Stimulated activated effector memory CD8-positive, alpha-beta T cell treated with anti-CD3 and anti-CD28 coated beads, Interleukin-12 subunit alpha, Interleukin-12 subunit beta, amount 100 ng/mL, for 72 hours (primary cell): ENCODE measurements around the gene TAB2.

ENCODE experiments used
- ATAC-seq: fragments of 150-1000 bp; cut with Tn5 transposase; 2 replicates; pipeline ENCODE4 v1.10.0; 2021
- DNase-seq, 2 donors: peaks; one replicate each; pipeline ENCODE4 v3.0.0; 2021 to 2022; ENCODE audit warnings: low spot score in 2 of 2
- H3K27ac Mint-ChIP-seq: one replicate; pipeline ENCODE4 v1.8.0; 2022; ENCODE audit warnings: mild to moderate bottlenecking, mixed read lengths
- H3K36me3 Mint-ChIP-seq: one replicate; pipeline ENCODE4 v1.8.0; 2022; ENCODE audit warnings: mild to moderate bottlenecking, mixed read lengths
- H3K4me1 Mint-ChIP-seq: one replicate; pipeline ENCODE4 v1.8.0; 2022; ENCODE audit warnings: mixed read lengths
- H3K4me3 Mint-ChIP-seq: one replicate; pipeline ENCODE4 v1.8.0; 2022; ENCODE audit warnings: mild to moderate bottlenecking, mixed read lengths
- H3K9me3 Mint-ChIP-seq: one replicate; pipeline ENCODE4 v1.8.0; 2022; ENCODE audit warnings: mixed read lengths

TAB2 gene

GRCh38 chr6:149423964-149424440 is 106.5 kb downstream of the TAB2 start:
- Mint-ChIP-seq H3K36me3 (peaks cover 5% of the 10 kb centered on the region), H3K4me1 (peaks cover 15% of the 10 kb centered on the region), H3K27ac (peak overlapping the region; percentile 18), H3K4me3 (no peak overlapping the region), H3K9me3 (no peaks in the 10 kb centered on the region)
- ATAC-seq, result no peak
- DNase-seq, result peak in 1 of 2 donors; percentile 46

- Mint-ChIP-seq H3K9me3 (no peaks in the 10 kb centered on the region), H3K27ac (no peak overlapping the region), H3K36me3 (no peaks in the 10 kb centered on the region), H3K4me3 (no peak overlapping the region), H3K4me1 (peaks cover 6% of the 10 kb centered on the region)
- ATAC-seq (no peak), DNase-seq (peak in 1 of 2 donors; percentile 46)
Measured at GRCh38 chr6:149425224-149425623, 107.7 kb downstream of the TAB2 start.

- Mint-ChIP-seq H3K4me3 (no peak overlapping the region), H3K27ac (no peak overlapping the region), H3K36me3 (no peaks in the 10 kb centered on the region), H3K4me1 (peaks cover under 1% of the 10 kb centered on the region), H3K9me3 (no peaks in the 10 kb centered on the region)
- peak in 1 of 2 donors; percentile 45 for DNase-seq
- no peak for ATAC-seq
Measured at GRCh38 chr6:149425754-149426153, 108.2 kb downstream of the TAB2 start.

- Mint-ChIP-seq H3K9me3 (no peaks in the 10 kb centered on the region), H3K36me3 (no peaks in the 10 kb centered on the region), H3K27ac (peak overlapping the region; percentile 44), H3K4me1 (peaks cover 5% of the 10 kb centered on the region), H3K4me3 (no peak overlapping the region)
- DNase-seq (peak in 1 of 2 donors; percentile 43), ATAC-seq (no peak)
Measured at GRCh38 chr6:149428606-149429005, 111.1 kb downstream of the TAB2 start.

GRCh38 chr6:149429427-149430360 is 112.2 kb downstream of the TAB2 start:
- no peaks in the 10 kb centered on the region for H3K36me3 Mint-ChIP-seq
- DNase-seq, result peak in 1 of 2 donors; percentile 38
- H3K27ac Mint-ChIP-seq, result peak overlapping the region; percentile 44

GRCh38 chr6:149431905-149432775 is 114.6 kb downstream of the TAB2 start:
- Mint-ChIP-seq H3K9me3 (no peaks in the 10 kb centered on the region), H3K27ac (no peak overlapping the region), H3K36me3 (no peaks in the 10 kb centered on the region), H3K4me1 (peaks cover 5% of the 10 kb centered on the region), H3K4me3 (peak overlapping the region; percentile 19)
- DNase-seq, result peak; percentile 90 to 97
- ATAC-seq, result peak; percentile 92

More at GRCh38 chr6:149429427-149430360, 112.2 kb downstream of the TAB2 start:
- Mint-ChIP-seq H3K4me3 (no peak overlapping the region), H3K9me3 (no peaks in the 10 kb centered on the region), H3K4me1 (peaks cover 5% of the 10 kb centered on the region)
- ATAC-seq, result no peak

- peak overlapping the region; percentile 63 for H3K27ac Mint-ChIP-seq
- DNase-seq (no peak), ATAC-seq (no peak)
- no peak overlapping the region for H3K4me3 Mint-ChIP-seq
- H3K4me1 Mint-ChIP-seq, result peaks cover 11% of the 10 kb centered on the region
- H3K36me3 Mint-ChIP-seq, result no peaks in the 10 kb centered on the region
- no peaks in the 10 kb centered on the region for H3K9me3 Mint-ChIP-seq
Measured at GRCh38 chr6:149433405-149433804, 115.9 kb downstream of the TAB2 start.

- DNase-seq (no peak), ATAC-seq (no peak)
- no peaks in the 10 kb centered on the region for H3K9me3 Mint-ChIP-seq
- no peaks in the 10 kb centered on the region for H3K36me3 Mint-ChIP-seq
- H3K4me3 Mint-ChIP-seq, result no peak overlapping the region
- peak overlapping the region; percentile 63 for H3K27ac Mint-ChIP-seq
- H3K4me1 Mint-ChIP-seq, result peaks cover 14% of the 10 kb centered on the region
Measured at GRCh38 chr6:149433881-149434280, 116.4 kb downstream of the TAB2 start.

- DNase-seq (no peak), ATAC-seq (no peak)
- Mint-ChIP-seq H3K4me1 (peaks cover 23% of the 10 kb centered on the region), H3K27ac (no peak overlapping the region), H3K36me3 (peaks cover 2% of the 10 kb centered on the region), H3K9me3 (no peaks in the 10 kb centered on the region), H3K4me3 (no peak overlapping the region)
Measured at GRCh38 chr6:149435919-149436586, 118.5 kb downstream of the TAB2 start.

GRCh38 chr6:149436647-149437046 is 119.1 kb downstream of the TAB2 start:
- H3K4me1 Mint-ChIP-seq, result peaks cover 23% of the 10 kb centered on the region

GRCh38 chr6:149437212-149437611 is 119.7 kb downstream of the TAB2 start:
- DNase-seq (no peak), ATAC-seq (no peak)
- peak overlapping the region; percentile 51 for H3K27ac Mint-ChIP-seq
- peaks cover 18% of the 10 kb centered on the region for H3K4me1 Mint-ChIP-seq
- no peaks in the 10 kb centered on the region for H3K9me3 Mint-ChIP-seq
- H3K36me3 Mint-ChIP-seq, result peaks cover 7% of the 10 kb centered on the region
- H3K4me3 Mint-ChIP-seq, result no peak overlapping the region

More at GRCh38 chr6:149436647-149437046, 119.1 kb downstream of the TAB2 start:
- no peaks in the 10 kb centered on the region for H3K9me3 Mint-ChIP-seq
- ATAC-seq (no peak), DNase-seq (no peak)
- H3K4me3 Mint-ChIP-seq, result no peak overlapping the region
- peaks cover 7% of the 10 kb centered on the region for H3K36me3 Mint-ChIP-seq
- no peak overlapping the region for H3K27ac Mint-ChIP-seq

- H3K4me1 Mint-ChIP-seq, result peaks cover 29% of the 10 kb centered on the region
- ATAC-seq (peak; percentile 73), DNase-seq (no peak)
- peaks cover 20% of the 10 kb centered on the region for H3K36me3 Mint-ChIP-seq
- no peak overlapping the region for H3K27ac Mint-ChIP-seq
- no peaks in the 10 kb centered on the region for H3K9me3 Mint-ChIP-seq
- no peak overlapping the region for H3K4me3 Mint-ChIP-seq
Measured at GRCh38 chr6:149438855-149439254, 121.3 kb downstream of the TAB2 start.

- Mint-ChIP-seq H3K36me3 (peaks cover 24% of the 10 kb centered on the region), H3K4me3 (no peak overlapping the region), H3K9me3 (no peaks in the 10 kb centered on the region), H3K4me1 (peaks cover 32% of the 10 kb centered on the region), H3K27ac (no peak overlapping the region)
- ATAC-seq (no peak), DNase-seq (no peak)
Measured at GRCh38 chr6:149439626-149440025, 122.1 kb downstream of the TAB2 start.

- H3K27ac Mint-ChIP-seq, result no peak overlapping the region
- peaks cover 45% of the 10 kb centered on the region for H3K4me1 Mint-ChIP-seq
- DNase-seq, result no peak
- peaks cover 38% of the 10 kb centered on the region for H3K36me3 Mint-ChIP-seq
- no peak for ATAC-seq
- H3K4me3 Mint-ChIP-seq, result no peak overlapping the region
- no peaks in the 10 kb centered on the region for H3K9me3 Mint-ChIP-seq
Measured at GRCh38 chr6:149440735-149441671, 123.5 kb downstream of the TAB2 start.
